HepG2 (cell line): ENCODE results near the gene SSTR5. TPM values are rescaled to one million over a fixed set of nuclear protein-coding genes. Genes with fewer than 3 reads are reported as not detected.

Experiments used
- CBX2 ChIP-seq, 2 experiments: fragments of 200-600 bp in 1 of 2; sonication (generic); formaldehyde crosslinking in 1 of 2; IDR thresholded peaks; 2 replicates each; pipeline versions ENCODE4 v1.7.0 to v1.8.1; 2018 to 2022; ENCODE audit warnings: low read depth in 2 of 2, low read length in 1 of 2, mild to moderate bottlenecking in 1 of 2, missing genetic modification reagents in 1 of 2
- EEA1 ChIP-seq: sonication (generic); formaldehyde crosslinking; IDR thresholded peaks from 2 replicates; pipeline ENCODE4 v1.5.1; 2020; ENCODE audit warnings: mild to moderate bottlenecking, missing genetic modification reagents, borderline replicate concordance
- ELF1 ChIP-seq: sonication (generic); formaldehyde crosslinking; IDR thresholded peaks from 2 replicates; pipeline ENCODE4 v1.4.0; 2020; ENCODE audit warnings: missing genetic modification reagents
- GMEB1 ChIP-seq: sonication (generic); formaldehyde crosslinking; IDR thresholded peaks from 2 replicates; pipeline ENCODE4 v1.5.1; 2020; ENCODE audit warnings: missing genetic modification reagents, mild to moderate bottlenecking, borderline replicate concordance
- HES4 ChIP-seq: sonication (generic); formaldehyde crosslinking; IDR thresholded peaks from 2 replicates; pipeline ENCODE4 v1.9.0; 2021; ENCODE audit warnings: mild to moderate bottlenecking, missing genetic modification reagents, borderline replicate concordance
- HNF4G ChIP-seq, 2 experiments: sonication (generic) in 1 of 2; formaldehyde crosslinking in 1 of 2; IDR thresholded peaks; 2 replicates each; pipeline versions ENCODE4 v1.4.0 to v1.6.1; 2011 to 2020; ENCODE audit warnings: borderline replicate concordance in 2 of 2, low read depth in 2 of 2, mild to moderate bottlenecking in 2 of 2, low read length in 1 of 2, missing genetic modification reagents in 1 of 2, moderate library complexity in 1 of 2
- IKZF5 ChIP-seq: IDR thresholded peaks from 2 replicates; pipeline ENCODE4 v1.6.1; 2018; ENCODE audit warnings: missing genetic modification reagents, mild to moderate bottlenecking, missing compliant biosample characterization
- KAT8 ChIP-seq: IDR thresholded peaks from 2 replicates; pipeline ENCODE4 v1.6.1; 2016; ENCODE audit warnings: missing genetic modification reagents, missing compliant biosample characterization
- MATR3 ChIP-seq: sonication (generic); formaldehyde crosslinking; IDR thresholded peaks from 2 replicates; pipeline ENCODE4 v1.4.0; 2020; ENCODE audit warnings: missing genetic modification reagents
- MYNN ChIP-seq: sonication (generic); formaldehyde crosslinking; IDR thresholded peaks from 2 replicates; pipeline ENCODE4 v1.4.0; 2020; ENCODE audit warnings: mild to moderate bottlenecking, low read depth, missing genetic modification reagents
- NBN ChIP-seq: fragments of 450-650 bp; conservative IDR thresholded peaks from 2 replicates; pipeline ENCODE4 v1.6.1; 2017
- NCOA2 ChIP-seq: sonication (generic); formaldehyde crosslinking; IDR thresholded peaks from 2 replicates; pipeline ENCODE4 v1.8.0; 2022; ENCODE audit warnings: inconsistent platforms
- NCOR1 ChIP-seq: fragments of 200-600 bp; sonication (generic); IDR thresholded peaks from 2 replicates; pipeline ENCODE4 v1.7.0; 2017; ENCODE audit warnings: antibody characterized with exemption, low read length, borderline replicate concordance
- NRL ChIP-seq: sonication (generic); formaldehyde crosslinking; IDR thresholded peaks from 2 replicates; pipeline ENCODE4 v1.5.0; 2020; ENCODE audit warnings: missing genetic modification reagents, mild to moderate bottlenecking, moderate library complexity, borderline replicate concordance
- POGK ChIP-seq: sonication (generic); formaldehyde crosslinking; conservative IDR thresholded peaks from 2 replicates; pipeline ENCODE4 v1.8.0; 2022; ENCODE audit warnings: mild to moderate bottlenecking, moderate library complexity, missing genetic modification reagents
- SP4 ChIP-seq: sonication (generic); formaldehyde crosslinking; IDR thresholded peaks from 2 replicates; pipeline ENCODE4 v1.8.1; 2023; ENCODE audit warnings: mild to moderate bottlenecking, missing genetic modification reagents
- STAT6 ChIP-seq: sonication (generic); formaldehyde crosslinking; IDR thresholded peaks from 2 replicates; pipeline ENCODE4 v1.4.0; 2020; ENCODE audit warnings: missing genetic modification reagents, mild to moderate bottlenecking, borderline replicate concordance
- SUZ12 ChIP-seq: fragments of 150-350 bp; IDR thresholded peaks from 2 replicates; pipeline ENCODE4 v1.6.1; 2014; ENCODE audit warnings: low read depth, low read length
- ZBTB8A ChIP-seq: sonication (generic); formaldehyde crosslinking; IDR thresholded peaks from 2 replicates; pipeline ENCODE4 v1.4.0; 2020; ENCODE audit warnings: mild to moderate bottlenecking, low read depth, missing genetic modification reagents, borderline replicate concordance
- ZNF703 ChIP-seq: sonication (generic); formaldehyde crosslinking; IDR thresholded peaks from 2 replicates; pipeline ENCODE4 v1.5.1; 2020; ENCODE audit warnings: missing genetic modification reagents, mild to moderate bottlenecking, moderate library complexity, borderline replicate concordance
- polyA plus RNA-seq, 8 experiments: library from polyadenylated mRNA; depleted of rRNA in 3 of 8; stranded (reverse) in 7 of 8; unstranded in 1 of 8; fragments of >200 nt; fragmentation: Illumina TruSeq in 4 of 8; extraction: Trizol in 4 of 8; gene quantifications; 2 replicates each; pipeline versions ENCODE4 v1.2.1 to v1.2.3, GENCODE V29; 2011 to 2016; ENCODE audit warnings: low read depth in 4 of 8, missing spikeins in 1 of 8, mixed read lengths in 1 of 8; ENCODE audit not compliant: insufficient read depth in 1 of 8
- total RNA-seq, 5 experiments: library from RNA; depleted of rRNA; stranded (reverse); fragments of >200 nt; fragmentation: Illumina TruSeq; extraction: Trizol; gene quantifications; 2 replicates each; pipeline ENCODE4 v1.2.3, GENCODE V29; 2016; ENCODE audit warnings: low read depth in 1 of 5

The SSTR5 gene
- total and polyA plus RNA-seq, 2 of the 13 experiments (the other 11 are each of a cell fraction or from before 2014, with no cell fraction given), result 0.20 to 0.49 TPM

GRCh38 chr16:1112506-1113184, 40.1 kb downstream of the SSTR5 start (continued):
- TF ChIP-seq SUZ12 (no peak), ZNF703 (CRISPR knock-in tag) (no peak), IKZF5 (CRISPR knock-in tag) (no peak), STAT6 (CRISPR knock-in tag) (no peak), NCOR1 (peak; percentile 60), ELF1 (CRISPR knock-in tag) (no peak), POGK (CRISPR knock-in tag) (no peak), MATR3 (no peak), NBN (no peak), NCOA2 (CRISPR knock-in tag) (0 out of 2 replicates have a peak, but pooled peaks have one; percentile 23), SP4 (CRISPR knock-in tag) (no peak), EEA1 (no peak), HES4 (CRISPR knock-in tag) (no peak), HNF4G (IDR thresholded peaks at IDR 0.05; ENCODE audit: borderline replicate concordance, low read depth, low read length) (peak; percentile 68), HNF4G (CRISPR knock-in tag; IDR thresholded peaks at IDR 0.05; ENCODE audit: borderline replicate concordance, low read depth) (no peak), CBX2 (IDR thresholded peaks at IDR 0.05; ENCODE audit: low read depth, low read length) (no peak), CBX2 (CRISPR knock-in tag; IDR thresholded peaks at IDR 0.05; ENCODE audit: low read depth) (no peak), NRL (CRISPR knock-in tag) (no peak), KAT8 (CRISPR knock-in tag) (no peak), MYNN (CRISPR knock-in tag) (no peak), ZBTB8A (CRISPR knock-in tag) (no peak), GMEB1 (CRISPR knock-in tag) (no peak)
